Measurements from ENCODE around the gene KIZ.

The KIZ gene

DNA sequence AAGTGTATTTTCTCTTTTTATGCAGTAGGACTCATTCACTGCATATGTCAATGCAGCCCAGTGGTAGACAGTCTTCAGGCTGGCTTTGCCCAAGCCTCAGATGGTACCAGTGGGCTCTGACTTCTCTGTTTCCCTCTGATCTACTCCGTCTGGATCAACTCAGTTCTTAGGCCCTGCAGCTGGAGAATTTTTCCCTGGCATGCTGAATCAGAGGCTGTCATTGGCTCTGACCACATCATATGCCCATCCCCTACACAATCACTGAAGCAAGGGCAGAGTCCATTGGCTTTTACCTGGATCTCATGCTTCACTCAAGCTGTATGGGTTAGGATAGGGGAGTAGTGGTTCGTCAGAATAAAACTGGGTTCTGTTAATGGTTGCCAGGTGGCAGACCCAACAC, 57.8 kb downstream of the KIZ start:
- no peak overlapping the region for H3K4me3 ChIP-seq
- no peaks in the 10 kb centered on the region for H3K36me3 ChIP-seq (replicated peaks)
- DNase-seq (ENCODE audit: low spot score in 2 of 2), result no peak
- H3K27me3 ChIP-seq (ENCODE audit: low read depth), result no peaks in the 10 kb centered on the region
- H3K4me1 ChIP-seq, result no peaks in the 10 kb centered on the region
- in situ Hi-C loops (cut with MboI; ENCODE audit: low sequenced_read_pairs), result no loop called here
- no peaks in the 10 kb centered on the region for H3K9me3 ChIP-seq

DNA sequence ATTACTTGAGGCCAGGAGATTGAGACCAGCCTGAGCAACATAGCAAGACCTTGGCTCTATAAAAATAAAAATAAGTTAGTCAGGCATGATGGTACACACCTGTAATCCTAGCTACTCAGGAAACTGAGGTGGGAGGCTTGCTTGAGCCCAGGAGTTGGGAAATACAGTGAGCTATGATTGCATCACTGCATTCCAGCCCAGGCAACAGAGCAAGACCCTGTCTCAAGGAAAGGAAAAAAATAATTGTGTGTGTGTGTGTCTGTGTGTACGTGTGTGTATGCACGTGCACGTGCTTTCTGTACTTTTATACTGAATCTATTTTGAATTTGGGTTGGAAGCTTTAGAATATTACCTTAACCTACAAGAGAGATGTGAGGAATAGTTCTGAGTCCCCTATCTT, 58.9 kb downstream of the KIZ start:
- no peak overlapping the region for H3K4me3 ChIP-seq
- H3K4me1 ChIP-seq, result peaks cover 6% of the 10 kb centered on the region
- H3K27me3 ChIP-seq (ENCODE audit: low read depth), result no peaks in the 10 kb centered on the region
- no peak for DNase-seq (ENCODE audit: low spot score in 2 of 2)
- H3K9me3 ChIP-seq, result no peaks in the 10 kb centered on the region
- no peaks in the 10 kb centered on the region for H3K36me3 ChIP-seq (replicated peaks)
- in situ Hi-C loops (cut with MboI; ENCODE audit: low sequenced_read_pairs), result no loop called here

DNA sequence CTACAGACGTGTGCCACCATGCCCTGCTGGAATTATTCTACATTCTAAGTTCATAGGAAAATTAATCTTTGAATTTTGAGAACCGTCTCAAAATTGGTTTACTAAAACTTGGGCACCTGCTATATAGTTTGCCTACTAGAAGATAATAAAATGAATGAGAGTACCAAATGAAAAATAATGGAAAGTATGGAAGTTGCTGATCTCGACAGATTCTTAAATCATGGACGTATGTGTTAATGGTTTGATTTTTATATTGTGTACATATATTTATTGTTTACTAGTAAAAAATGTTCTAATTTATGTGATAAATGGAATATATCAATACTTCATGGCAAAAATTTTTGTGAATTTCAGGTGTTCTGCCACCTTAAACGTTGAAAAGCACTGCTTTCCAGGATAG, 60.0 kb downstream of the KIZ start:
- no peaks in the 10 kb centered on the region for H3K27me3 ChIP-seq (ENCODE audit: low read depth)
- no peak for DNase-seq (ENCODE audit: low spot score in 2 of 2)
- no peaks in the 10 kb centered on the region for H3K9me3 ChIP-seq
- in situ Hi-C loops (cut with MboI; ENCODE audit: low sequenced_read_pairs), result no loop called here
- H3K4me3 ChIP-seq, result no peak overlapping the region
- peaks cover 14% of the 10 kb centered on the region for H3K4me1 ChIP-seq
- no peaks in the 10 kb centered on the region for H3K36me3 ChIP-seq (replicated peaks)

GRCh38 chr20:21189761-21190523, 64.1 kb downstream of the KIZ start:
- Histone ChIP-seq H3K36me3 (replicated peaks) (no peaks in the 10 kb centered on the region), H3K9me3 (no peaks in the 10 kb centered on the region), H3K27me3 (ENCODE audit: low read depth) (no peaks in the 10 kb centered on the region), H3K4me3 (no peak overlapping the region), H3K4me1 (peaks cover 25% of the 10 kb centered on the region)
- DNase-seq (ENCODE audit: low spot score in 2 of 2), result peak; percentile 80 to 97
- in situ Hi-C loops (cut with MboI; ENCODE audit: low sequenced_read_pairs), result no loop called here

- peaks cover 25% of the 10 kb centered on the region for H3K4me1 ChIP-seq
- H3K36me3 ChIP-seq (replicated peaks), result no peaks in the 10 kb centered on the region
- no peak for DNase-seq (ENCODE audit: low spot score in 2 of 2)
- in situ Hi-C loops (cut with MboI; ENCODE audit: low sequenced_read_pairs), result no loop called here
- H3K27me3 ChIP-seq (ENCODE audit: low read depth), result no peaks in the 10 kb centered on the region
- no peak overlapping the region for H3K4me3 ChIP-seq
- no peaks in the 10 kb centered on the region for H3K9me3 ChIP-seq
Measured at GRCh38 chr20:21190869-21191268, 65.0 kb downstream of the KIZ start.

DNA sequence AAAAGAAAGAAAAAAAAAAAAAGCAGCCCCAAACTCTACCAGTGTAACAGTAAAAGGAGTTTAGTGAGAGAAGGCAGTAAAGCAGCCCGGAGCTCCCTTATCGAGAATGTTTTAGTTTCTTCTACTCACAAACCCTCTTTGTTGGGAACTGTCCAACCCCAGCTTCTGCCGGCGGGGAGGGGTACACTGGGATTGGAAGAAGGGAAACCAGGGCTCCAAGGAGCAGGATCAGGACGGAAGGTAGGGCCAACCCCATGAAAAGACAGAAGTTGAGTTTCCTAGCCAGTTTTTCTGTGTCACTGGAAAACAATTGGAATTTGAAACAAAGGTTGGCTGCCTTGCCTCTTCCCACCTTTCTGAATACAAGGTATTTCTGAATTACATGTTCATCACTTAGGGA, 66.0 kb downstream of the KIZ start:
- H3K4me1 ChIP-seq, result peaks cover 25% of the 10 kb centered on the region
- no peak overlapping the region for H3K4me3 ChIP-seq
- no peaks in the 10 kb centered on the region for H3K27me3 ChIP-seq (ENCODE audit: low read depth)
- DNase-seq (ENCODE audit: low spot score in 2 of 2), result no peak
- in situ Hi-C loops (cut with MboI; ENCODE audit: low sequenced_read_pairs), result no loop called here
- H3K36me3 ChIP-seq (replicated peaks), result no peaks in the 10 kb centered on the region
- H3K9me3 ChIP-seq, result no peaks in the 10 kb centered on the region

DNA sequence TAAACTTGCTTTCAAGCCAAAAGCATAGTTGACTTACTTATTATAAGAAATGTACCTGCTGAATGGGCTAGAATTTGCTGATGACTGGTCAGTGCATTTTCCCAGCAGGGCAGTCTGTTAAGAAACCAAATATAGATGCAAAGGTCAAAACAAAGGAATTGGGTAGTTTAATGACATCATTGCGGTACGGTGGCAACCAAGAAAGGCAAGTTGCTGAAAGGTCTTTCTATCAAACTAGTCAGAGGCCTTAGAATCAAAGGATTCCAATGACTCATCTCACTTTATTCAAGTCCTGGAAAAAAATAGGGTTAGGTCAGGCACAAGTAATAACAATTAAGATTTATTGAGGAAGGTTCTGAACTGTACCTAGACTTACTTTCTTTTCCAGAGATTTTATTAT, 76.4 kb downstream of the KIZ start:
- no peak for DNase-seq (ENCODE audit: low spot score in 2 of 2)
- Histone ChIP-seq H3K27me3 (ENCODE audit: low read depth) (no peaks in the 10 kb centered on the region), H3K4me1 (peaks cover 12% of the 10 kb centered on the region), H3K9me3 (no peaks in the 10 kb centered on the region), H3K4me3 (no peak overlapping the region), H3K36me3 (replicated peaks) (no peaks in the 10 kb centered on the region)
- in situ Hi-C loops (cut with MboI; ENCODE audit: low sequenced_read_pairs), result no loop called here

GRCh38 chr20:21203088-21203656, 77.3 kb downstream of the KIZ start:
- no peaks in the 10 kb centered on the region for H3K36me3 ChIP-seq (replicated peaks)
- no peaks in the 10 kb centered on the region for H3K27me3 ChIP-seq (ENCODE audit: low read depth)
- H3K9me3 ChIP-seq, result no peaks in the 10 kb centered on the region
- in situ Hi-C loops (cut with MboI; ENCODE audit: low sequenced_read_pairs), result no loop called here
- no peak for DNase-seq (ENCODE audit: low spot score in 2 of 2)
- peaks cover 12% of the 10 kb centered on the region for H3K4me1 ChIP-seq
- H3K4me3 ChIP-seq, result no peak overlapping the region

DNA sequence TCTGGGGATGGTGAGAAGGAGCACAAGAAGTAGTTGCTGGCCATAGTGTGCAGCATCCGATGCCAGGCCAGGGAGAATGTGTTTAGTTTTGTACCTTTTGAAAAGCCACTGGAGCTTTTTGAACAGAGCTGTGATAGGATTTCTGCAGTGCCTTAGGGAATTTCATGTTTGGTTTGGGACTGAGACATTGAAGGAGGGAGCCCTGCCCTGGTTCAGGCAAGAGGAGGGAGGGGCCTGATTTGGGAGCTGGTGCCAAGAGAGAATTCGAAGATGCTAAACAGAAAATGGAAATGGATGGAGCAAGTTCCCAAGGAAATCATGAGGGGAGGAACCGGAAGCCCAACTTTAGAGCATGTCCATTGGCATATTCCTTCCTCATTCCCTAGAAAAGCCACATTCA, 80.7 kb downstream of the KIZ start:
- H3K36me3 ChIP-seq (replicated peaks), result no peaks in the 10 kb centered on the region
- H3K4me3 ChIP-seq, result no peak overlapping the region
- H3K9me3 ChIP-seq, result no peaks in the 10 kb centered on the region
- H3K4me1 ChIP-seq, result no peaks in the 10 kb centered on the region
- DNase-seq (ENCODE audit: low spot score in 2 of 2), result no peak
- no peaks in the 10 kb centered on the region for H3K27me3 ChIP-seq (ENCODE audit: low read depth)
- in situ Hi-C loops (cut with MboI; ENCODE audit: low sequenced_read_pairs), result no loop called here

- no peaks in the 10 kb centered on the region for H3K9me3 ChIP-seq
- H3K27me3 ChIP-seq (ENCODE audit: low read depth), result no peaks in the 10 kb centered on the region
- H3K4me1 ChIP-seq, result peaks cover 5% of the 10 kb centered on the region
- in situ Hi-C loops (cut with MboI; ENCODE audit: low sequenced_read_pairs), result no loop called here
- no peak for DNase-seq (ENCODE audit: low spot score in 2 of 2)
- H3K4me3 ChIP-seq, result no peak overlapping the region
- no peaks in the 10 kb centered on the region for H3K36me3 ChIP-seq (replicated peaks)
Measured at GRCh38 chr20:21208999-21209398, 83.1 kb downstream of the KIZ start.

- no peaks in the 10 kb centered on the region for H3K27me3 ChIP-seq (ENCODE audit: low read depth)
Measured at GRCh38 chr20:21209668-21210067, 83.8 kb downstream of the KIZ start.

DNA sequence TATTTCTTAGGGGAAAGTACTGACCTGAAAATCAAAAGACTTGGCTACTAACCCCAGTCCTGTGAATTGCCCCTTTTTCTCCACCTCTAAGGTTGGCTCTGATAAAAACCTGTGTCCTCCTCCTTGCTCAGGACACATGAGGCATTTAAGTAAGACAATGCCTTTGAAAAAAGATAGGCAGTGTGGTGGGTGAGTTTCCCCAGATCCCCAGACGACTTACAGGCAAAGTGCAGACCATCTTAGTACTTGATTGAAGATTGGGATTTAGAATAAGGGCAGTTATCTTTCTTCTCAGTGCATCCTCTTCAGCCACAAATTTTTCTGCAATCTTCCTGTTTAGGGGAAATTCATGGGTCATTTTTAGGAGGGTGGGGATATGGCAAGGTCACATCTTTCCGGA, 87.8 kb downstream of the KIZ start:
- in situ Hi-C loops (cut with MboI; ENCODE audit: low sequenced_read_pairs), result no loop called here

More at GRCh38 chr20:21209668-21210067, 83.8 kb downstream of the KIZ start:
- no peaks in the 10 kb centered on the region for H3K9me3 ChIP-seq
- no peak overlapping the region for H3K4me3 ChIP-seq
- DNase-seq (ENCODE audit: low spot score in 2 of 2), result no peak
- H3K36me3 ChIP-seq (replicated peaks), result no peaks in the 10 kb centered on the region
- peaks cover 10% of the 10 kb centered on the region for H3K4me1 ChIP-seq
- in situ Hi-C loops (cut with MboI; ENCODE audit: low sequenced_read_pairs), result no loop called here

GRCh38 chr20:21214431-21214830, 88.5 kb downstream of the KIZ start:
- in situ Hi-C loops (cut with MboI; ENCODE audit: low sequenced_read_pairs), result no loop called here
- H3K27me3 ChIP-seq (ENCODE audit: low read depth), result no peaks in the 10 kb centered on the region
- H3K4me3 ChIP-seq, result no peak overlapping the region
- H3K9me3 ChIP-seq, result no peaks in the 10 kb centered on the region
- H3K36me3 ChIP-seq (replicated peaks), result no peaks in the 10 kb centered on the region
- H3K4me1 ChIP-seq, result peaks cover 28% of the 10 kb centered on the region
- DNase-seq (ENCODE audit: low spot score in 2 of 2), result peak; percentile 42 to 92

More for the DNA sequence above, 87.8 kb downstream of the KIZ start:
- Histone ChIP-seq H3K9me3 (no peaks in the 10 kb centered on the region), H3K36me3 (replicated peaks) (no peaks in the 10 kb centered on the region), H3K4me1 (peaks cover 28% of the 10 kb centered on the region), H3K27me3 (ENCODE audit: low read depth) (no peaks in the 10 kb centered on the region), H3K4me3 (no peak overlapping the region)
- no peak for DNase-seq (ENCODE audit: low spot score in 2 of 2)

DNA sequence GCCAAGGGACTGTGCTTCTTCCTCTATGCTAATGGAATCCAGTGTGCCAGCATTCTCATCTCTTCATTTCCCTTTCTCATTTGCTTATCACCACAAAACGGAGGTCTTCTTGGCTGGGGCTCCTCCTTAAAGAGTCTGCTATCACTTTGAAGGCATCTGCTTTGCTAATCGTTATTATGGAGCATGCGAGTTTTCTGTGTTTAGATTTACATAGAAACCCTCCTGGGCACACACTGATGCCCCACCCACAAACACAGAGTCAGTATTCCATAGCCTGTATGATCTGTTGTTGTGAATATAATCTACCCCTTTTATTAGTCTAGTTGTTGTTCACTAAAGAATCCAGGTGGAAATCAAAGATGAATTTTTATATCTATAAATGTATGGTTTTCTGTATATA, 93.8 kb downstream of the KIZ start:
- DNase-seq (ENCODE audit: low spot score in 2 of 2), result no peak
- in situ Hi-C loops (cut with MboI; ENCODE audit: low sequenced_read_pairs), result no loop called here

More for the DNA sequence above, 93.8 kb downstream of the KIZ start:
- Histone ChIP-seq H3K4me3 (no peak overlapping the region), H3K36me3 (replicated peaks) (no peaks in the 10 kb centered on the region), H3K27me3 (ENCODE audit: low read depth) (no peaks in the 10 kb centered on the region), H3K9me3 (no peaks in the 10 kb centered on the region), H3K4me1 (peaks cover 24% of the 10 kb centered on the region)

Measured in HAP-1 (cell line).